ENCODE measurements around the gene RPL34.

DNA sequence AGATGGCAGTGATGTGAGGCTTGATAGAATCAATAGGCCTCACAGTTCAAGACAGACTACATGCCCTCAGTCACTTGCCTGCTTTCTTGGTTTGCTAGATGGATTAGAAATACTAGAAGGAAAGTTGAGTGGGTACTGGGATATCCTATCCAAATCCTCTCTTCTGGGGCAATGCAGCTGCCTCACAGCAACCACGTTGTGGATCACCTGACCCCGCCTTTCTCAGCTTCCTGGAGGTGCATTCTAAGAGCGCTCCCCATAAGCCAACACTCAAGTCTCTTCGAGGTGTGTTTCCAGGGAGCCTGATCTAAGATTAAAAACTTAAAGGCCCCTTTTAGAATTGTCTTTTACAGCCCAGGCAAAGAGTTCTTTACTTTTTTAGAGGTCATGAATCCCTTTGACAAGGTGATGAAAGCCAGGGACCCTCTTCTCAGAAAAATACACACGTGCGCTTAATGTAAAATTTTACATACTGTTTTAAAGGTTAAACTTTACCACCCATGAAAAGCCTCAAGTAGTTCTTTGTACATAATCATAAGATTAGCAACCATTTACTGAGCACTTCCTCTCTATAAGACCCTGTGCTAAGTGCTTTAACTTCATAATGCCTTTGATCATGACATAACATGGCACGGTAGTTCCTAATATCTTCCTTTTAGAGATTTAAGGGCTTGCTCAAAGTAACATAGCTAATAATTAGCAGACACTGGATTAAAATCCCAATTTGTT, 840 bp upstream of the RPL34 start:
- TF ChIP-seq POLR2A (IDR thresholded peaks at IDR 0.05) (no peak), POLR2AphosphoS5 (IDR thresholded peaks at IDR 0.05) (no peak), EP300 (IDR thresholded peaks at IDR 0.05) (no peak)
- TF ChIP-seq, protein P1, sequence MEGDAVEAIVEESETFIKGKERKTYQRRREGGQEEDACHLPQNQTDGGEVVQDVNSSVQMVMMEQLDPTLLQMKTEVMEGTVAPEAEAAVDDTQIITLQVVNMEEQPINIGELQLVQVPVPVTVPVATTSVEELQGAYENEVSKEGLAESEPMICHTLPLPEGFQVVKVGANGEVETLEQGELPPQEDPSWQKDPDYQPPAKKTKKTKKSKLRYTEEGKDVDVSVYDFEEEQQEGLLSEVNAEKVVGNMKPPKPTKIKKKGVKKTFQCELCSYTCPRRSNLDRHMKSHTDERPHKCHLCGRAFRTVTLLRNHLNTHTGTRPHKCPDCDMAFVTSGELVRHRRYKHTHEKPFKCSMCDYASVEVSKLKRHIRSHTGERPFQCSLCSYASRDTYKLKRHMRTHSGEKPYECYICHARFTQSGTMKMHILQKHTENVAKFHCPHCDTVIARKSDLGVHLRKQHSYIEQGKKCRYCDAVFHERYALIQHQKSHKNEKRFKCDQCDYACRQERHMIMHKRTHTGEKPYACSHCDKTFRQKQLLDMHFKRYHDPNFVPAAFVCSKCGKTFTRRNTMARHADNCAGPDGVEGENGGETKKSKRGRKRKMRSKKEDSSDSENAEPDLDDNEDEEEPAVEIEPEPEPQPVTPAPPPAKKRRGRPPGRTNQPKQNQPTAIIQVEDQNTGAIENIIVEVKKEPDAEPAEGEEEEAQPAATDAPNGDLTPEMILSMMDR (IDR thresholded peaks at IDR 0.05) = no peak
